ENCODE data around the gene MAP3K13. TPM values are rescaled to one million over a fixed set of nuclear protein-coding genes. Genes with fewer than 3 reads are reported as not detected.

The MAP3K13 gene
- total and polyA plus RNA-seq, 2 of the 13 experiments (the other 11 are each of a cell fraction or from before 2014, with no cell fraction given) = 24.2 to 26.5 TPM

GRCh38 chr3:185335799-185336198 is 27.1 kb upstream of the MAP3K13 start (continued):
- TF ChIP-seq FOXA3 (CRISPR knock-in tag; IDR thresholded peaks at IDR 0.05) = peak; percentile 55; the same call in 1 of the 2 replicates
- TF ChIP-seq POLR2G (IDR thresholded peaks at IDR 0.05; ENCODE audit: low read depth, low read length) = no peak
- no peak for TF ChIP-seq ZNF34 (CRISPR knock-in tag; IDR thresholded peaks at IDR 0.05; ENCODE audit: borderline replicate concordance)
- TF ChIP-seq EP300 (IDR thresholded peaks at IDR 0.05; ENCODE audit: low read depth in 2 of 2, low read length in 2 of 2) = peak in 1 of 2 experiments; percentile 49; a peak in 1 of 4 replicates
- TF ChIP-seq EP300 (CRISPR knock-in tag; IDR thresholded peaks at IDR 0.05; ENCODE audit: borderline replicate concordance) = no peak
- TF ChIP-seq ELF3 (CRISPR knock-in tag; IDR thresholded peaks at IDR 0.05) = peak; percentile 54; the same call in 1 of the 2 replicates
- TF ChIP-seq POGZ (CRISPR knock-in tag; IDR thresholded peaks at IDR 0.05) = 0 out of 2 replicates have a peak, but pooled peaks have one; percentile 28
- TF ChIP-seq GATAD2A (CRISPR knock-in tag; IDR thresholded peaks at IDR 0.05) = peak; percentile 88
- peak; percentile 87 for TF ChIP-seq ZBTB20 (CRISPR knock-in tag; IDR thresholded peaks at IDR 0.05; ENCODE audit: borderline replicate concordance, low read depth)
- no peak for TF ChIP-seq ZMYM2 (CRISPR knock-in tag; IDR thresholded peaks at IDR 0.05)
- TF ChIP-seq, protein P1, sequence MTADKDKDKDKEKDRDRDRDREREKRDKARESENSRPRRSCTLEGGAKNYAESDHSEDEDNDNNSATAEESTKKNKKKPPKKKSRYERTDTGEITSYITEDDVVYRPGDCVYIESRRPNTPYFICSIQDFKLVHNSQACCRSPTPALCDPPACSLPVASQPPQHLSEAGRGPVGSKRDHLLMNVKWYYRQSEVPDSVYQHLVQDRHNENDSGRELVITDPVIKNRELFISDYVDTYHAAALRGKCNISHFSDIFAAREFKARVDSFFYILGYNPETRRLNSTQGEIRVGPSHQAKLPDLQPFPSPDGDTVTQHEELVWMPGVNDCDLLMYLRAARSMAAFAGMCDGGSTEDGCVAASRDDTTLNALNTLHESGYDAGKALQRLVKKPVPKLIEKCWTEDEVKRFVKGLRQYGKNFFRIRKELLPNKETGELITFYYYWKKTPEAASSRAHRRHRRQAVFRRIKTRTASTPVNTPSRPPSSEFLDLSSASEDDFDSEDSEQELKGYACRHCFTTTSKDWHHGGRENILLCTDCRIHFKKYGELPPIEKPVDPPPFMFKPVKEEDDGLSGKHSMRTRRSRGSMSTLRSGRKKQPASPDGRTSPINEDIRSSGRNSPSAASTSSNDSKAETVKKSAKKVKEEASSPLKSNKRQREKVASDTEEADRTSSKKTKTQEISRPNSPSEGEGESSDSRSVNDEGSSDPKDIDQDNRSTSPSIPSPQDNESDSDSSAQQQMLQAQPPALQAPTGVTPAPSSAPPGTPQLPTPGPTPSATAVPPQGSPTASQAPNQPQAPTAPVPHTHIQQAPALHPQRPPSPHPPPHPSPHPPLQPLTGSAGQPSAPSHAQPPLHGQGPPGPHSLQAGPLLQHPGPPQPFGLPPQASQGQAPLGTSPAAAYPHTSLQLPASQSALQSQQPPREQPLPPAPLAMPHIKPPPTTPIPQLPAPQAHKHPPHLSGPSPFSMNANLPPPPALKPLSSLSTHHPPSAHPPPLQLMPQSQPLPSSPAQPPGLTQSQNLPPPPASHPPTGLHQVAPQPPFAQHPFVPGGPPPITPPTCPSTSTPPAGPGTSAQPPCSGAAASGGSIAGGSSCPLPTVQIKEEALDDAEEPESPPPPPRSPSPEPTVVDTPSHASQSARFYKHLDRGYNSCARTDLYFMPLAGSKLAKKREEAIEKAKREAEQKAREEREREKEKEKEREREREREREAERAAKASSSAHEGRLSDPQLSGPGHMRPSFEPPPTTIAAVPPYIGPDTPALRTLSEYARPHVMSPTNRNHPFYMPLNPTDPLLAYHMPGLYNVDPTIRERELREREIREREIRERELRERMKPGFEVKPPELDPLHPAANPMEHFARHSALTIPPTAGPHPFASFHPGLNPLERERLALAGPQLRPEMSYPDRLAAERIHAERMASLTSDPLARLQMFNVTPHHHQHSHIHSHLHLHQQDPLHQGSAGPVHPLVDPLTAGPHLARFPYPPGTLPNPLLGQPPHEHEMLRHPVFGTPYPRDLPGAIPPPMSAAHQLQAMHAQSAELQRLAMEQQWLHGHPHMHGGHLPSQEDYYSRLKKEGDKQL (CRISPR knock-in tag; IDR thresholded peaks at IDR 0.05; ENCODE audit: low read depth) = no peak
- TF ChIP-seq ZNF614 (CRISPR knock-in tag; IDR thresholded peaks at IDR 0.05; ENCODE audit: borderline replicate concordance) = 0 out of 2 replicates have a peak, but pooled peaks have one; percentile 36
- TF ChIP-seq ZBTB39 (CRISPR knock-in tag; IDR thresholded peaks at IDR 0.05) = no peak
- TF ChIP-seq ZHX2 (IDR thresholded peaks at IDR 0.05; ENCODE audit: low read depth) = no peak
- TF ChIP-seq ZHX2 (CRISPR knock-in tag; IDR thresholded peaks at IDR 0.05; ENCODE audit: borderline replicate concordance) = no peak
- no peak for TF ChIP-seq ARNT (IDR thresholded peaks at IDR 0.05)
- peak; percentile 50; the same call in 1 of the 2 replicates for TF ChIP-seq MED1 (CRISPR knock-in tag; IDR thresholded peaks at IDR 0.05)
- TF ChIP-seq ZNF468 (CRISPR knock-in tag; IDR thresholded peaks at IDR 0.05) = no peak
- TF ChIP-seq RFX1 (IDR thresholded peaks at IDR 0.05) = no peak

Measured in HepG2 (cell line).